Activated CD4-positive, alpha-beta T cell treated with anti-CD3 and anti-CD28 coated beads, Interleukin-2, amount 50 U/mL, for 1 hour (primary cell): ENCODE measurements around the gene HIVEP3.
"Not testable (repeated sequence)": the region's sequence is repeated elsewhere in the genome, so short reads cannot be mapped to it uniquely, and the experiment has no call there.

ENCODE experiments used
- DNase-seq: peaks from one replicate; pipeline ENCODE4 v3.0.0-alpha.2; 2020

HIVEP3 gene

GRCh38 chr1:41705798-41706197, 212.9 kb downstream of the HIVEP3 start:
- DNase-seq = no peak

GRCh38 chr1:41704196-41704595, 214.5 kb downstream of the HIVEP3 start:
- no peak for DNase-seq

GRCh38 chr1:41702771-41703170, 216.0 kb downstream of the HIVEP3 start:
- DNase-seq = no peak

GRCh38 chr1:41700986-41701535, 217.7 kb downstream of the HIVEP3 start:
- DNase-seq = no peak

- no peak for DNase-seq
Observed at GRCh38 chr1:41700581-41700980, 218.1 kb downstream of the HIVEP3 start.

- no peak for DNase-seq
Observed at GRCh38 chr1:41699861-41700248, 218.9 kb downstream of the HIVEP3 start.

- DNase-seq = no peak
Observed at GRCh38 chr1:41698916-41699860, 219.5 kb downstream of the HIVEP3 start.

- no peak for DNase-seq
Observed at GRCh38 chr1:41696381-41696780, 222.3 kb downstream of the HIVEP3 start.

- DNase-seq = no peak
Observed at GRCh38 chr1:41695118-41695745, 223.5 kb downstream of the HIVEP3 start.

- not testable (repeated sequence) for DNase-seq
Observed at GRCh38 chr1:41691966-41692365, 226.8 kb downstream of the HIVEP3 start.

GRCh38 chr1:41691424-41691823, 227.3 kb downstream of the HIVEP3 start:
- no peak for DNase-seq

GRCh38 chr1:41690331-41690730, 228.4 kb downstream of the HIVEP3 start:
- DNase-seq = no peak

- DNase-seq = no peak
Observed at GRCh38 chr1:41689558-41689981, 229.2 kb downstream of the HIVEP3 start.

- DNase-seq = no peak
Observed at GRCh38 chr1:41689139-41689538, 229.6 kb downstream of the HIVEP3 start.

- no peak for DNase-seq
Observed at GRCh38 chr1:41687007-41687406, 231.7 kb downstream of the HIVEP3 start.

GRCh38 chr1:41683681-41684500, 234.8 kb downstream of the HIVEP3 start:
- DNase-seq = no peak

GRCh38 chr1:41682845-41683625, 235.7 kb downstream of the HIVEP3 start:
- DNase-seq = no peak

- DNase-seq = no peak
Observed at GRCh38 chr1:41682149-41682548, 236.6 kb downstream of the HIVEP3 start.

- no peak for DNase-seq
Observed at GRCh38 chr1:41681331-41682098, 237.2 kb downstream of the HIVEP3 start.

- no peak for DNase-seq
Observed at GRCh38 chr1:41679994-41680393, 238.7 kb downstream of the HIVEP3 start.

- DNase-seq = no peak
Observed at GRCh38 chr1:41679531-41679930, 239.2 kb downstream of the HIVEP3 start.
